BE2C (cell line): Measurements from ENCODE around the gene MEX3C.

ENCODE experiments used
- DNase-seq: peaks from one replicate; pipeline ENCODE4 v3.0.0-alpha.2; 2020
- H3K27me3 ChIP-seq: fragments of 250-450 bp; sonication (Bioruptor Pico); 2 replicates; pipeline ENCODE4 v1.5.1; 2020; ENCODE audit warnings: mild to moderate bottlenecking
- H3K36me3 ChIP-seq: fragments of 250-450 bp; sonication (Bioruptor Pico); 2 replicates; pipeline ENCODE4 v1.5.1; 2020; ENCODE audit warnings: mild to moderate bottlenecking
- H3K4me1 ChIP-seq: fragments of 250-450 bp; sonication (Bioruptor Pico); 2 replicates; pipeline ENCODE4 v1.5.1; 2020
- H3K4me3 ChIP-seq: 2 replicates; pipeline ENCODE4 v1.5.1; 2011; ENCODE audit warnings: low read depth, low read length
- H3K9me3 ChIP-seq: fragments of 250-450 bp; sonication (Bioruptor Pico); 2 replicates; pipeline ENCODE4 v1.5.1; 2020
- TF ChIP-seq, protein P1 (sequence below): IDR thresholded peaks from 2 replicates; pipeline ENCODE4 v1.5.1; 2012; ENCODE audit warnings: mild to moderate bottlenecking, low read depth, low read length

The MEX3C gene

DNA sequence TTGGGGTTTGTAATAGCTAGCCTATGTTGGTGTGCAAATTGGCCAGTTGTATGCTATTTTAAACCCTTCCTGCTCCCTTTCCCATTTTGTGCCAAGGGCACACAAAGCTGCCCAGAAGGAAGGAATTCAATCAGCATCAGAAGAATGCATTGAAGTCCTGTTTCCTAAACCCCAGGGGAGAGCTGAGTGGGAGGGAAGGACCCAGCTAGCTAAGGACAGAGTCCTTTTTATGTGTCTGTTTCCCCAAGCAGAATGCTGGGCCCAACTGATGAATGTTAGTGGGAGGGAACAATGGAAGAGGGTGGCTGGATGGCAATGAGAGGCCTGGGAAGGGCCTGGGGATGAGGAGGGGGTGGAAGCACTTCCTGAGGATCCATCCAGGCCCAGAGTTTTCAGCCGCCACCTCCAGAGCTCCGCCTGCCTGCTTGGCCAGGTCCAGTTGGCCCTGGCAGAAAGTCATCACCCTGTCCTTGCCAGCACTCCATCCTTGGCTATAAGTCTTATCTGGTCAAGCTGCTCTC is 32.7 kb downstream of the MEX3C start:
- Histone ChIP-seq H3K4me3 (no peak overlapping the region), H3K4me1 (no peaks in the 10 kb centered on the region), H3K27me3 (no peaks in the 10 kb centered on the region), H3K36me3 (no peaks in the 10 kb centered on the region), H3K9me3 (no peaks in the 10 kb centered on the region)
- DNase-seq, result no peak
- TF ChIP-seq, protein P1, sequence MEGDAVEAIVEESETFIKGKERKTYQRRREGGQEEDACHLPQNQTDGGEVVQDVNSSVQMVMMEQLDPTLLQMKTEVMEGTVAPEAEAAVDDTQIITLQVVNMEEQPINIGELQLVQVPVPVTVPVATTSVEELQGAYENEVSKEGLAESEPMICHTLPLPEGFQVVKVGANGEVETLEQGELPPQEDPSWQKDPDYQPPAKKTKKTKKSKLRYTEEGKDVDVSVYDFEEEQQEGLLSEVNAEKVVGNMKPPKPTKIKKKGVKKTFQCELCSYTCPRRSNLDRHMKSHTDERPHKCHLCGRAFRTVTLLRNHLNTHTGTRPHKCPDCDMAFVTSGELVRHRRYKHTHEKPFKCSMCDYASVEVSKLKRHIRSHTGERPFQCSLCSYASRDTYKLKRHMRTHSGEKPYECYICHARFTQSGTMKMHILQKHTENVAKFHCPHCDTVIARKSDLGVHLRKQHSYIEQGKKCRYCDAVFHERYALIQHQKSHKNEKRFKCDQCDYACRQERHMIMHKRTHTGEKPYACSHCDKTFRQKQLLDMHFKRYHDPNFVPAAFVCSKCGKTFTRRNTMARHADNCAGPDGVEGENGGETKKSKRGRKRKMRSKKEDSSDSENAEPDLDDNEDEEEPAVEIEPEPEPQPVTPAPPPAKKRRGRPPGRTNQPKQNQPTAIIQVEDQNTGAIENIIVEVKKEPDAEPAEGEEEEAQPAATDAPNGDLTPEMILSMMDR, result no peak

DNA sequence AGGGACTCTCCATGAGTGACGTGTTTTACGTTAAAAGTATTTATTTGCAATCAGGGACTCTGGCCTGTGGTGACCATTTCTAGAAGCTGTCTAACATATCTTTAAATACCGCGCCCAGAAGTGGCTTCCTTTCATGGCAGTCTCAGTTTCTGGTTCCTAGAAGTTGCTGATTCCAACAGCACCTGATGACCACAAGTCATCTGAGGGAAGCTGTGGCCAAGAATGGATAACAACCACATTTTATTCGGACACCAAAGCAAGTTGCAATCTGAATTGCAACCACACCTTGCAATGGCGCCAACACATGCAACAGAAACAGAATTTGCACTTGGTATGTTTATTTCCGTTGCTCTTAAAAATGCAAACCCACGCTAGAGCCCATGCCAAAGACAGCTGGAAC is 33.1 kb downstream of the MEX3C start:
- DNase-seq, result no peak
- Histone ChIP-seq H3K4me1 (no peaks in the 10 kb centered on the region), H3K9me3 (no peaks in the 10 kb centered on the region), H3K27me3 (no peaks in the 10 kb centered on the region), H3K36me3 (no peaks in the 10 kb centered on the region), H3K4me3 (no peak overlapping the region)
- TF ChIP-seq, protein P1, result no peak

DNA sequence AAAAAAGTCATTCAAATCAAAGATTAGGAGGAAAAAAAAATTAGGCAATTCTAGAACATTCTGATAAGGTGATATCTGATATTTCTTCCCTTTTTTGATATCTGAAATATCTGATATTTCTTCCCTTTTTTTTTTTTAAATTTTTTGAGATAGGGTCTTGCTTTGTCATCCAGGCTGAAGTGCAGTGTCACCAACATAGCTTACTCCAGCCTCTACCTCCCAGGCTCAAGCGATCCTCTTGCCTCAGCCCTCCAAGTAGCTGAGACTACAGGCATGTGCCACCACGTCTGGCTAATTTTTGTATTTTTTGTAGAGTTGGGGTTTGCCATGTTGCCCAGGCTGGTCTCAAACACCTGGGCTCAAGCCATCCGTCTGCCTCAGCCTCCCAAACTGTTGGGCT is 33.9 kb downstream of the MEX3C start:
- Histone ChIP-seq H3K36me3 (no peaks in the 10 kb centered on the region), H3K9me3 (no peaks in the 10 kb centered on the region), H3K4me1 (no peaks in the 10 kb centered on the region), H3K27me3 (no peaks in the 10 kb centered on the region), H3K4me3 (no peak overlapping the region)
- no peak for DNase-seq
- TF ChIP-seq, protein P1, result no peak

DNA sequence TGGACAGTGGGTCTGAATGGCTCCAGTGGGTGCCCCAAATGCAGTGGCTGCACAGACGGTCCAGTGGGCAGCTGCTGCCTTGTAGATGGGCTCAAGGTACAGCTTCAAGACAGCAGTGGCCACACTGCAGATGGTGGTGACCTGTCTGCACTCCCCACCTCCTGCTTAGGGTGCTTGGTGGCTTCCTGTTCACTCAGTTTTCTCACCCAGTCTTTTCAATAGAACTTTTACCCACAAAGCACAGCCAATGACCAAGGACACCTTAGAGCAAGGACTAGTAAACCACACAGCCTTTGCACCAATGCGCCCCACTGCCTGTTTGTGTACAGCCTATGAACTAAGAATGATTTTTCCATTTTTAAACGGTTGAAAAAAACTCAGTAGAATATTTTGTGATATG is 34.9 kb downstream of the MEX3C start:
- Histone ChIP-seq H3K4me3 (no peak overlapping the region), H3K9me3 (no peaks in the 10 kb centered on the region), H3K27me3 (no peaks in the 10 kb centered on the region), H3K4me1 (no peaks in the 10 kb centered on the region), H3K36me3 (no peaks in the 10 kb centered on the region)
- TF ChIP-seq, protein P1, result no peak
- no peak for DNase-seq

DNA sequence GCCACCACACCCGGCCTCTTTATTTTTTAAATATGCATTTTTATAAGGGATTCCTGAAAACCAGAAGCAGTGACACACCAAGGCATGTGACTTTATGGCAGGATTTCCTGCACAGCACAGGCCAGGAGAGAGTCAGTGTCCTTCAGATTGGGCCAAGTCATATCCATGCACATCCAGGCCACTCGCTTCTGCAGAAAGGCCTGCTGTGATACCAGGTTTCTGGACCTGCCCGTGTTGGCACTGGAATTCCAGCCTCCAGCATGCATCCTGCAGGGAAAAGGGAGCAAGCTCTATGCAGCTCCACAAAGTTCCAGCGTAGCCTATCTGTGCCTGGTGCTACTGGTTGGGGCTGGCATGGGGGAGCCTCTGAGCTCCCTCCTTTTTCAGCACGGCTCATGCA is 36.8 kb downstream of the MEX3C start:
- H3K36me3 ChIP-seq, result no peaks in the 10 kb centered on the region
- no peaks in the 10 kb centered on the region for H3K27me3 ChIP-seq
- no peaks in the 10 kb centered on the region for H3K4me1 ChIP-seq
- TF ChIP-seq, protein P1, result no peak
- no peak overlapping the region for H3K4me3 ChIP-seq
- DNase-seq, result no peak
- H3K9me3 ChIP-seq, result no peaks in the 10 kb centered on the region

DNA sequence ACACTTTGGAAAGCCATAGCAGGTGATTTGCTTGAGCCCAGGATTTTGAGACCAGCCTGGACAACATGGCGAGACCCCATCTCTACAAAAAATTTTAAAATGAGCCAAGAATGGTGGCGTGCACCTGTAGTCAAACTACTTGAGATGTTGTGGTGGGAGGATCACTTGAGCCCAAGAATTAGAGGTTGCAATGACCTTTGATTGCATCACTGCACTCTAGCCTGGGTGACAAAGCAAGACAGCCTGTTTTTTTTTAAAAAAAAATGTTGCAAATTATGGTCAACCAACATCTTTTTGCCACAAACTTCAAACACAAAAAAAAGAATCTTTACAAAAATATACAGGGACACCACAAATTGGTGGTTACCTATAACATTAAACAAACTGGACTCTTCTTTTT is 40.3 kb downstream of the MEX3C start:
- DNase-seq, result no peak
- Histone ChIP-seq H3K27me3 (no peaks in the 10 kb centered on the region), H3K9me3 (no peaks in the 10 kb centered on the region), H3K4me1 (no peaks in the 10 kb centered on the region), H3K4me3 (no peak overlapping the region), H3K36me3 (no peaks in the 10 kb centered on the region)
- TF ChIP-seq, protein P1, result no peak
